MCF 10A (cell line): ENCODE results near the gene FRAS1. TPM values are rescaled to one million over a fixed set of nuclear protein-coding genes. Genes with fewer than 3 reads are reported as not detected.

Source experiments
- BruUV-seq: library from RNA; stranded (reverse); fragments of 400-500 nt; replicated peaks from 2 replicates; lab custom pipeline; 2021; lab: Mats Ljungman, UMichigan
- CTCF ChIA-PET: fragments of 300-600 bp; sonication (Branson Sonifier 250); formaldehyde crosslinking; extraction: SDS; loops from one replicate; lab custom pipeline; 2021; ENCODE audit warnings: antibody characterized with exemption, inconsistent platforms; lab: Yijun Ruan, JAX
- POLR2A ChIA-PET: fragments of 300-600, 350-650 bp; sonication (Branson Sonifier 250); formaldehyde crosslinking; extraction: SDS; loops from one replicate; lab custom pipeline; 2020; ENCODE audit warnings: antibody characterized with exemption, inconsistent platforms; lab: Yijun Ruan, JAX
- DNase-seq: peaks from one replicate; pipeline ENCODE4 v3.0.0-alpha.2; 2018; ENCODE audit not compliant: unreplicated experiment
- H3K27ac Mint-ChIP-seq: one replicate; pipeline ENCODE4 v1.8.0; 2022; ENCODE audit warnings: mild to moderate bottlenecking, low read depth, mixed read lengths; ENCODE audit not compliant: unreplicated experiment
- H3K27me3 Mint-ChIP-seq: one replicate; pipeline ENCODE4 v1.8.0; 2022; ENCODE audit warnings: mixed read lengths; ENCODE audit not compliant: insufficient read depth, unreplicated experiment
- H3K36me3 Mint-ChIP-seq: one replicate; pipeline ENCODE4 v1.8.0; 2022; ENCODE audit warnings: mild to moderate bottlenecking, moderate library complexity, mixed read lengths; ENCODE audit not compliant: insufficient read depth, unreplicated experiment
- H3K4me1 Mint-ChIP-seq: one replicate; pipeline ENCODE4 v1.8.0; 2022; ENCODE audit warnings: mixed read lengths; ENCODE audit not compliant: insufficient read depth, unreplicated experiment
- H3K4me3 Mint-ChIP-seq: one replicate; pipeline ENCODE4 v1.8.0; 2022; ENCODE audit warnings: mild to moderate bottlenecking, moderate library complexity, mixed read lengths; ENCODE audit not compliant: unreplicated experiment
- H3K9me3 Mint-ChIP-seq: one replicate; pipeline ENCODE4 v1.8.0; 2022; ENCODE audit warnings: mixed read lengths; ENCODE audit not compliant: unreplicated experiment
- CTCF ChIP-seq: fragments of 200-600 bp; IDR thresholded peaks from one replicate; pipeline ENCODE4 v1.8.0; 2022; ENCODE audit warnings: antibody characterized with exemption, mild to moderate bottlenecking; ENCODE audit not compliant: unreplicated experiment
- intact Hi-C: fragments of 100-400 bp; cut with micrococcal nuclease; formaldehyde crosslinking; loops from 2 replicates; pipeline ENCODE4 v1.14.1; 2022
- total RNA-seq: library from RNA; stranded (reverse); gene quantifications from 2 replicates; pipeline ENCODE4 v1.2.3, GENCODE V29; 2022

Gene FRAS1
- total RNA-seq, 1 experiment from 2014 or later: 2.0 TPM

- TF ChIP-seq CTCF: no peak
- no peaks in the 10 kb centered on the region for H3K9me3 Mint-ChIP-seq
- H3K4me1 Mint-ChIP-seq: no peaks in the 10 kb centered on the region
- H3K27ac Mint-ChIP-seq: no peak overlapping the region
- DNase-seq: no peak
- no peak overlapping the region for H3K4me3 Mint-ChIP-seq
- H3K36me3 Mint-ChIP-seq: no peaks in the 10 kb centered on the region
- intact Hi-C loops: no loop called here
- POLR2A ChIA-PET: no interaction called here
- CTCF ChIA-PET: no interaction called here
- BruUV-seq: no TSS peak
- no peaks in the 10 kb centered on the region for H3K27me3 Mint-ChIP-seq
These were observed 261.0 kb downstream of the FRAS1 start for GRCh38 chr4:78318126-78318525.

- CTCF ChIA-PET: interaction anchor here (0.6 kb wide), 1 partner anchor 230 kb away, joined by 3 read pairs; no protein-coding TSS in a partner anchor
- no peaks in the 10 kb centered on the region for H3K9me3 Mint-ChIP-seq
- TF ChIP-seq CTCF: no peak
- no peak for DNase-seq
- no peak overlapping the region for H3K4me3 Mint-ChIP-seq
- POLR2A ChIA-PET: no interaction called here
- BruUV-seq: no TSS peak
- intact Hi-C loops: no loop called here
- no peaks in the 10 kb centered on the region for H3K36me3 Mint-ChIP-seq
- no peaks in the 10 kb centered on the region for H3K4me1 Mint-ChIP-seq
- no peak overlapping the region for H3K27ac Mint-ChIP-seq
- H3K27me3 Mint-ChIP-seq: no peaks in the 10 kb centered on the region
These were observed 263.3 kb downstream of the FRAS1 start for GRCh38 chr4:78320349-78320935.

GRCh38 chr4:78322032-78322431 lies 264.9 kb downstream of the FRAS1 start:
- intact Hi-C loops: no loop called here
- H3K27ac Mint-ChIP-seq: no peak overlapping the region
- TF ChIP-seq CTCF: no peak
- no peaks in the 10 kb centered on the region for H3K9me3 Mint-ChIP-seq
- no TSS peak for BruUV-seq
- POLR2A ChIA-PET: no interaction called here
- CTCF ChIA-PET: interaction anchor here (0.6 kb wide), 1 partner anchor 45 kb away, joined by 3 read pairs; no protein-coding TSS in a partner anchor
- no peak for DNase-seq
- no peaks in the 10 kb centered on the region for H3K27me3 Mint-ChIP-seq
- H3K36me3 Mint-ChIP-seq: no peaks in the 10 kb centered on the region
- H3K4me3 Mint-ChIP-seq: no peak overlapping the region
- no peaks in the 10 kb centered on the region for H3K4me1 Mint-ChIP-seq

DNA sequence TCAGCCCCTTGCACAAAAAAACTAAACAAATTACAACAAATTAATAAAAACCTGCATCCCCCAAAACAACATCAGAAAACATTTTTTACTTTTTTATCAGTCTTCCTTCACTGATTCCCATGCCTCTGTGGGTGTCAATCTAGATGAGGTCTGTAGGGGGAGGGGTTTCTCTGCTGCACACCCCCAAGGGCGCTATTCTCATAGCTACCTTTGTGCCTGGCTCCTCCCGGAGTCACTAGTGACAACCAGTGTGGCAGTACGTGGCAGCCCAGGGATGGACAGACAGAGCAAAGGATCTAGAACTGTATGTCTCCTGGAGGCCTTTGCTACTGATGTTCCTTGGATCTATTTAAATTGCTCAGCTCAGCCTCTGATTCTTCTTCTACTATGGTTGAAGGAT lies 266.3 kb downstream of the FRAS1 start:
- ChIA-PET CTCF (no interaction called here), POLR2A (interaction anchor here (1.2 kb wide), 1 partner anchor 97 kb away, joined by 3 read pairs; no protein-coding TSS in a partner anchor)
- H3K4me1 Mint-ChIP-seq: no peaks in the 10 kb centered on the region
- no peak for DNase-seq
- H3K4me3 Mint-ChIP-seq: no peak overlapping the region
- no peaks in the 10 kb centered on the region for H3K27me3 Mint-ChIP-seq
- intact Hi-C loops: no loop called here
- TF ChIP-seq CTCF: no peak
- no peak overlapping the region for H3K27ac Mint-ChIP-seq
- H3K36me3 Mint-ChIP-seq: no peaks in the 10 kb centered on the region
- no peaks in the 10 kb centered on the region for H3K9me3 Mint-ChIP-seq
- BruUV-seq: no TSS peak
